GM12891 (cell line): ENCODE data around the gene MAP1B.

ENCODE experiments used
- POLR2A ChIP-seq: IDR thresholded peaks from 2 replicates; pipeline ENCODE4 v1.6.1; 2011; ENCODE audit warnings: low read depth, low read length, control low read depth
- POLR2AphosphoS5 ChIP-seq: IDR thresholded peaks from 2 replicates; pipeline ENCODE4 v1.6.1; 2011; ENCODE audit warnings: low read depth, low read length, control low read depth
- POU2F2 ChIP-seq: IDR thresholded peaks from 2 replicates; pipeline ENCODE4 v1.6.1; 2011; ENCODE audit warnings: low read depth, mild to moderate bottlenecking, control low read depth, low read length, moderate library complexity

- TF ChIP-seq POLR2AphosphoS5 (no peak), POLR2A (no peak), POU2F2 (no peak)
These were observed 138.3 kb downstream of the MAP1B start for GRCh38 chr5:72245546-72245945.
